ENCODE data around the gene DIAPH3.

GRCh38 chr13:60147361-60147760 is 16.4 kb downstream of the DIAPH3 start:
- no peak for TF ChIP-seq CTCF (conservative IDR thresholded peaks at IDR 0.05; ENCODE audit: low read length)
- TF ChIP-seq EZH2phosphoT487 (IDR thresholded peaks at IDR 0.05; ENCODE audit: borderline replicate concordance): no peak
